Right hindlimb (tissue), 1 donor: ENCODE measurements around the gene PLEKHM2.

ENCODE experiments used
- DNase-seq: peaks from one replicate; pipeline ENCODE4 v3.0.0-alpha.2; 2018

The PLEKHM2 gene

GRCh38 chr1:15742339-15742801, 58.2 kb downstream of the PLEKHM2 start, which contains the start of gene TMEM82:
TMEM82 (plus strand) TSS chr1:15742499; CDS start chr1:15742560, 61 bp downstream.
- no peak for DNase-seq

DNA sequence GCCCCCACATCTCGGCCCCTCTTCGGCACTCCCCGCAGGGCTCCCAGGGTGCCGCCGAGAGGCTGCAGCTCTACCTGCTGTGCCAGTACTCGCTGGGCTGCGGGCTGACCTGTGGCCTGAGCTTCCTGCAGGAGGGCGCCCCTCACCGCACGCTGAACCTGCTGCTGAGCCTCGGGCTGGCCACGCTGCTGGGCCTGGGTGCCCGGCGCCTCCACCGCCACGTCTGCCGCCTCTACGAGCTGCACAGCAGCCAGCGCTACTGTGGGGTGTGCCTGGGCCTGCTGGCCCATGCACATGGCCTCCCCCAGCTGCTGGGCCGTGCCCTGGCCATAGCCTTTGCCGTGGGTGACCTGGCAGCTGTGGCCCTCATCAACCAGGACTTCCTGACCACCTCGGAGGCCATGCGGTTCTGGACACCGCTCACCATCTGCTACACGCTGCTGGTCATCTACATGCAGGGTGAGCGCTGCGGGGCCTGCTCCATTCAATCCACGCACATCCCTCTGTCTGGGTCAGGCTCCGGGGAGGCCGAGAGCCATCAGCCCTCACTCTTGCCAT, 60.1 kb downstream of the PLEKHM2 start:
- no peak for DNase-seq

- no peak for DNase-seq
Measured at GRCh38 chr1:15747378-15747777, 63.3 kb downstream of the PLEKHM2 start.

GRCh38 chr1:15748264-15748663, 64.1 kb downstream of the PLEKHM2 start:
- no peak for DNase-seq

DNA sequence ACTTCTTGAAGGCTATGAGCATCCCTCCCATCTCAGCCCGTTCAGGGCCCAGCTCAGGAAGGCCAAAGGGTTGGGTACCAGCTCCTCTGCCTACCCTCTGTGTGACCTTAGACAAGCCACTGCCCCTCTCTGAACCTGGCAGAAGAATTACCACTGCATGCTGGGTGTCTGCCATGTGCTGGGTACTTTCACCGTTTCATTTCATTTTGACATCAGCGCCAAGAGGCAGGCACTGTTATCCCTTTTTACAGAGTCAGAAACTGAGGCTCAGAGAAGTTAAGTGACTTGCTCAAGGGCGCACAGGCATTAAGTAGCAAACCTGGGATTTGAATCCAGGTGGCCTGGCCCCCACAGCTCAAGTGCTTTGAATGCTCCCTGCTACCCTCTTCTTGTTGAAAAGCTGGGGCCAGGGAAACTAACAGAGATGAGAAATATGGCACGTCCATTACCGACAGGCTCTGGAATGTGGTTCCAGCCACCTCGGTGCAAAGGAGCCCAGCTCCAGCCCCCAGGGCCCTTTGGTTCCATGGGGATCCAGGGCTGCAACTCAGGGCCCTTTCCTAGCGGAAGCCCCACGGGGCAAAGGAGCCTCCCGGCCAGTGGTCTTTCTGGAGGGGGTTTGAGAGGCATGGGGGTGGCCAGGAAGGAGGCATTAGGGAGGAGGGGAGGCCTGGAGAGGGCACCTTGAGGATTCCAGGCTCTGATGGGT, 64.7 kb downstream of the PLEKHM2 start:
- no peak for DNase-seq

- DNase-seq = peak; percentile 27
Measured at GRCh38 chr1:15749399-15750291, 65.5 kb downstream of the PLEKHM2 start.

GRCh38 chr1:15750924-15751323, 66.8 kb downstream of the PLEKHM2 start:
- DNase-seq = no peak

DNA sequence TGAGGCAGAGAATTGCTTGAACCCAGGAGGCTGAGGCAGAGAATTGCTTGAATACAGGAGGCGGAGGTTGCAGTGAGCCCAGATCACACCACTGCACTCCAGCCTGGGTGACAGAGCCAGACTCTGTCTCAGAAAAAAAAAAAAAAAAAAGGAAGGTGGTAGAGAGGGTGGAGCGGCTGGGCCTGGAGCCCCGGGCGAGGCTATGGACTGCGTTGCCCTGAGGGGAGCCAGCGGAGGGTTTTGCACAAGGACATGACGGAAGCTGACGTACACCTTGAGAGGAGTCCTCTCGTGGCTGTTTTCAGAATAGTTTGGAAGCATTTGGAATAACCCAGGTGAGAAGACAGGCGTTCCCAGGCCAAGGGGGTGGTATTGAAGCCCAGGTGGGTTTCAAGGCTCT, 67.6 kb downstream of the PLEKHM2 start:
- DNase-seq = peak; percentile 13

DNA sequence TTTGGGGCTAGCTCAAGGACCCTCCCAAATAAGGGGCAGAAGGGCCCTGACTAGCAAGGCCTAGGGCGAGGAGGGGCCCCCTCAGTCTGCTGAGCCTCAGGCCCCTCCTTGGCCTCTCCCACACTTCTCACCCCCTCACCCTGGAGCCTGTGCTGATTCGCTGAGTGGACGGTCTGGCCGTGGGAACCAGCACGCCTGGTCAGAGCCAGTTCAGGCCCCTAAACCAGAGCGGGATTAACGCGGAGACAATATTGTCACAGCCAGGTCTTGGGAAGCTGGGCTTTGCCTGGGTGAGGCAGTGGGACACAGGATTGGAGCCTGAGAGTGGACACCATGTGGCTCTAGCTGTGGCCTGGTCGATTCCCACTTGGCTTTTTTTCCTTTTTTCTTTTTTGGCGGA, 69.7 kb downstream of the PLEKHM2 start:
- DNase-seq = peak; percentile 20

DNA sequence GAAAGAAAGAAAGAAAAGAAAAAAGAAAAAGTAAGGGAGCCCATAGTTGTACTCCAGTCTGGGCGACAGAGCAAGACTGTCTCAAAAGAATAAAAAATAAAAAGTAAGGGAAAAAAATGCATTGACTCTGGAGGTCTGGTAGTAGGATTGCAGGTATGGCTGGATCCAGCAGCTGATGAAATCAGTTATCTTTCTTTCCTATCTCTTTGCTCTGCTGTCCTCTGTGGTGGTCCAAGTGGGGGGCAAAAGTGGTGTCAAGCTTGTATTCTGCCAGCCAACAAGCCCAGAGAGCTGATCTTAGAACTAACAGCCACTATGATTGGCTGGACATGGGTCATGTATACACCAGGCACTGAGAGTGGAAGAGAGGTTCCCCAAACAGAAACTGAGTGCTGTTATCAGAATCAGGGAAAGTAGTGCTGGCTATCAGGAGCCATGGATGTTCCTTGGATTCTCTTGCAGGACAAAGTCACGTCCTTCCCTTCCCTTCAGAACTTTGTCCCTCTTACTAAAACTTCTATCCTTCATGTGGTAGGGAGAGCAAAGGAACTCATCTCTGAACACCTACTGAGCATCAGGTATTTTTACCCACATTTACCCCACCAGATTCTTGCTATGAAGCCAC, 71.0 kb downstream of the PLEKHM2 start:
- DNase-seq = no peak

DNA sequence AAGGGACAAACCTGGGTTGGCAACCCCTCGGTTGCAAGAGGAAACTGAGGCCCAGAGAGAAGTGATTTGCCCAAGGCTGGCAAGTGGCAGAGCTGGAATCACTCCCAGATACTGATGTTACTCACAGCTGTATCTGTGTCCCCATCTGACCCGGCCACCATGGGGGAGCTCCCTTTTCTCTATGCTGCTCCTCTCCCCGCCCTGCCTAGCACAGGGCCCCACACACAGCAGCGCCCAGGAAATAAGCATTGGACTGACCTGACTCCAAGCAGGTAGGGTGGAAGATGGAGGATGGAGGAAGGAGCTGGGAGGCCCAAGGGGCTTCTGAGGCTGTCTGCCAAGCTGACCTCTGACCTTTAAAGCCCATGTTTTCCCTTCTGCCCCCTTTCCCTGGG, 71.5 kb downstream of the PLEKHM2 start:
- DNase-seq = no peak

DNA sequence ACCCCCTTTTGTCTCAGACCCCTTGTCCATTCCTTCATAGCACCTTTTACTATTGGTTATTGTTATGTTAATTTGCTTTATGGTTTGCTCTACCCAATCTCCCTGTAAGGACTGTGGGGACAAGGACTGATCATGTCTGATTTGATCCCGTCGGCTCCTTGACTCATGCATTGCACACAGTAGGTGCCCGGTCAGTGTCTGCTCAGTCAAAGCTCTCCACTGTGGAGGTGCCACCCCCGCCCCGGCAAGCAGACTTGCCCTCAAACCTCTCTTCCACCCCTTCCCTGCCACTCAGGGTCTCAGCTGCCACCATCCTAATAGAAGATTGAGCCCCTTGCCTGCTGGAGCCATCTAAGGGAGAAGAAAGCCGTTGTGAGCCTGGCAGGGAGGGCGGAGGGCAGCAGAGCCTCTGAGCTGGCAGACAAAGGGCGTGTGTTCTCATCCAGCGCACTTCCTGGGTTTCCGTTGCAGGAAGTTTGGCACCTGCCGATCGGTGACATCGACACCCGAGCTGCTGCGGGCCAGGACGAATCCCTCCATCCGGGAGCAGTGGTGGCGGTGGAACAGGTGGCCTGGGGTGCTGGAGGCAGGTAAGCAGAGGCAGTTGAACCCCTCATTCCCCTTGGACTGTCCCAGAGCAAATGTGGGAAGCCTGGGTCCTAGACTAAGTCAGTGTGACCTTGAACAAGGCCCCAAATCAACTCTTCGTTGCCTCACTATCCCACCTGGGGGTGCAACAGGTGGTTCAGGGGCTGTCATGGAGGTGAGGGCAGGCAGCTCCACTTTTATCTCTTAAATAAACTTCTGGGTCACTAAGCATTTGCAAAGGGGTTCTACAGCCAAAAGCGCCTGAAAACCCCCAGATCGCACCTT, 72.3 kb downstream of the PLEKHM2 start:
- no peak for DNase-seq

GRCh38 chr1:15757016-15757543, 73.0 kb downstream of the PLEKHM2 start:
- DNase-seq = no peak

- no peak for DNase-seq
Measured at GRCh38 chr1:15757575-15758342, 73.6 kb downstream of the PLEKHM2 start.

- DNase-seq = no peak
Measured at GRCh38 chr1:15758343-15758931, 74.3 kb downstream of the PLEKHM2 start, which contains the start of gene FBLIM1. FBLIM1 (plus strand) TSS chr1:15758795; CDS start chr1:15764984, 6,189 bp downstream.

GRCh38 chr1:15758953-15759661, 75.0 kb downstream of the PLEKHM2 start:
- no peak for DNase-seq

DNA sequence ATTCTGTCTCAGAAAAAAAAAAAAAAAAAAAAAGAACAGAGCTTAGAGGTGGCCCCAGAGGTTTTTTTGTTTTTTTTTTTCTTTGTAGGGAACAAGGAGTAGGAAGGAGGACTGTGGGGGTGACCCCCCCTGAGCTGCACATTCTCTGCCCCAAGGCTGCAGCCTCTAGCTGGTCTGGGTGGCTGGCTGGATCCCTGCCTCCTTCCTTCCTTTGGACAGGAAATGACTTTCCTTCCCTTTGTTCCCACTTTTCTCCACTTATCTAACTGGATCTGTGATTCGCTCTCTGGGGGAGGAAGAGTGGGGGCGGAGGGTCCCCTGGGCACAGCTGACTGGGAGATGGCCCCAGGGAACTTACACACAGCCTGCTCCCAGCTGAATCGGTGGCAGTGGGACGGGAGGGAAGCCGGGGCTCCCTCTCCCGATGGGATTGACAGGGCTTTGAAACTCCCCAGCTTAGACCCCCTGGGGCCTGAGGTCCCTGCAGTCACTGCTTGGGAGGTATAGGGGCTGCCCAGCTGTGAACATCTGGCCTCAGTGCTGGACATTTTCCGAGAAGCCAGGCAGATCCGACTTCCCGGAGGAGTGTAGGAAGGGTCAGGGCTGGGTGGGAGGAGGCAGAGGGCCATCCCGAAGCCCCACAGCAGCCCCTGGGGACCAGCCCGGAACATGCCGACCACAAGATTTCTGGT, 76.5 kb downstream of the PLEKHM2 start:
- DNase-seq = peak; percentile 68

DNA sequence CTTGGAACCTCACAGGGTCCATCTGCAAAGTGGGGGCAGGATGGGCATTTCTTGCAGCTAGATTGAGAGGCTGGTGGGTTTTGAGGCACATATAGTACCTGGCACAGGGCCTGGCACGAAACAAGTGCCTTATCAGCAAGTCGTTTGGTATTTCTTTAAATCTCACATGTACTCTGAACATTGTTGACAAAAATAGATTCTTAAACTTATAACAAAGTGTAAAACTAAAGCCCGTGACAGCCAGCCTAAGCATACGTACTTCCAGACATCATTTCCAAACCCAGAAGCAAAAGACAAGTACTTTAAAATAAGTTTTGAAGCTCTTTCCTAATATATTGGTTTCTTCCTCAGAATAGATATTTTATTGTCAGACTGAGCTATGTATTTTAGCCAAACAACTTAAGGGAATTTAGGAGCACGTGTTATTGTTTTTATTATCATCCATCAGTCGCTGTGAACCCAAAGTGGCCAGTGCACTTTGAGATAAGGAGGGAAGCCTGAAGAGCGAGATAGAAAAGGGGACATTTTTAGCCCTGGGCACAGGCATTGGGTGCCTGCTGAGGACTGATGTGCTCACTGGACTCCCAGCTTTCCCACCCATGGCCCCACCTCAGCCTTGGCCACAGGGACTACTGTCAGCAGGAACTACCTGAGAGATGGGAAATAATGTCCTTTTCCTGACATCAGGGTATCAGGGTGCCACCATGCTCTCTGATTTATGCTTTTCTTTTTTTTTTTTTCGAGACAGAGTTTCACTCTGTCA, 77.4 kb downstream of the PLEKHM2 start:
- DNase-seq = no peak
